ENCODE results near the gene ANKS1B. TPM values are rescaled to one million over a fixed set of nuclear protein-coding genes. Genes with fewer than 3 reads are reported as not detected.

The ANKS1B gene
- polyA plus RNA-seq, 3 donors, result not detected

GRCh38 chr12:99495799-99496198, 488.9 kb downstream of the ANKS1B start:
- no CpG with 5 or more reads among the region's 1 CpG for WGBS (ENCODE audit: insufficient coverage)
- H3K4me2 ChIP-seq (replicated peaks; ENCODE audit: extremely low read depth, low read length, poor library complexity, severe bottlenecking), result no peak overlapping the region
- peaks cover 0 to 5% of the 10 kb centered on the region in 2 donors for H3K9me3 ChIP-seq (replicated peaks in 1 of 2; ENCODE audit: control insufficient read depth in 1 of 2, insufficient read depth in 1 of 2, low read length in 2 of 2)
- no peaks in the 10 kb centered on the region for H3K79me2 ChIP-seq (ENCODE audit: insufficient read depth, low read length)
- Mint-ChIP-seq H3K4me3 (no peak overlapping the region), H3K27ac (no peak overlapping the region), H3K9me3 (peaks cover 0 to 7% (median 2%) of the 10 kb centered on the region in 7 donors), H3K4me1 (no peaks in the 10 kb centered on the region), H3K36me3 (no peaks in the 10 kb centered on the region), H3K27me3 (ENCODE audit: low read depth in 3 of 3) (peaks cover 0 to 2% (median 0%) of the 10 kb centered on the region in 3 donors)
- intact Hi-C loops (cut with micrococcal nuclease), result no loop called here
- no peaks in the 10 kb centered on the region for H4K20me1 ChIP-seq (ENCODE audit: insufficient read depth, low read length)
- H3K27ac ChIP-seq (ENCODE audit: low read depth in 1 of 2, low read length in 2 of 2), result no peak overlapping the region
- H3K27me3 ChIP-seq (ENCODE audit: control insufficient read depth in 2 of 2, insufficient read depth in 2 of 2, low read length in 2 of 2), result no peaks in the 10 kb centered on the region
- H3K9ac ChIP-seq (ENCODE audit: insufficient read depth, low read length, poor library complexity, severe bottlenecking), result no peak overlapping the region
- H3K4me1 ChIP-seq (ENCODE audit: control insufficient read depth in 1 of 2, insufficient read depth in 2 of 2, low read length in 2 of 2), result no peaks in the 10 kb centered on the region
- no peak for TF ChIP-seq CTCF (IDR thresholded peaks at IDR 0.05)
- H3K4me3 ChIP-seq (replicated peaks in 1 of 3; ENCODE audit: low read depth in 2 of 3, low read length in 3 of 3), result no peak overlapping the region
- H2AFZ ChIP-seq (ENCODE audit: insufficient read depth, low read depth, low read length, poor library complexity, severe bottlenecking), result no peak overlapping the region
- H3K36me3 ChIP-seq (replicated peaks in 1 of 2; ENCODE audit: control insufficient read depth in 1 of 2, insufficient read depth in 2 of 2, low read length in 2 of 2), result no peaks in the 10 kb centered on the region
- DNase-seq, result no peak

- Histone ChIP-seq H3K27me3 (ENCODE audit: control insufficient read depth in 2 of 2, insufficient read depth in 2 of 2, low read length in 2 of 2) (no peaks in the 10 kb centered on the region), H3K4me1 (ENCODE audit: control insufficient read depth in 1 of 2, insufficient read depth in 2 of 2, low read length in 2 of 2) (no peaks in the 10 kb centered on the region), H3K36me3 (replicated peaks in 1 of 2; ENCODE audit: control insufficient read depth in 1 of 2, insufficient read depth in 2 of 2, low read length in 2 of 2) (no peaks in the 10 kb centered on the region), H4K20me1 (ENCODE audit: insufficient read depth, low read length) (no peaks in the 10 kb centered on the region), H3K27ac (ENCODE audit: low read depth in 1 of 2, low read length in 2 of 2) (no peak overlapping the region), H2AFZ (ENCODE audit: insufficient read depth, low read depth, low read length, poor library complexity, severe bottlenecking) (no peak overlapping the region), H3K9me3 (replicated peaks in 1 of 2; ENCODE audit: control insufficient read depth in 1 of 2, insufficient read depth in 1 of 2, low read length in 2 of 2) (no peaks in the 10 kb centered on the region), H3K9ac (ENCODE audit: insufficient read depth, low read length, poor library complexity, severe bottlenecking) (no peak overlapping the region), H3K4me2 (replicated peaks; ENCODE audit: extremely low read depth, low read length, poor library complexity, severe bottlenecking) (no peak overlapping the region), H3K4me3 (replicated peaks in 1 of 3; ENCODE audit: low read depth in 2 of 3, low read length in 3 of 3) (no peak overlapping the region), H3K79me2 (ENCODE audit: insufficient read depth, low read length) (no peaks in the 10 kb centered on the region)
- H3K9me3 Mint-ChIP-seq, result peaks cover 0 to 6% (median 1%) of the 10 kb centered on the region in 7 donors
- no peak for DNase-seq
- TF ChIP-seq CTCF (IDR thresholded peaks at IDR 0.05), result no peak
- intact Hi-C loops (cut with micrococcal nuclease), result no loop called here
- peaks cover 0 to 2% (median 0%) of the 10 kb centered on the region in 3 donors for H3K27me3 Mint-ChIP-seq (ENCODE audit: low read depth in 3 of 3)
- no peak overlapping the region for H3K4me3 Mint-ChIP-seq
- no peak overlapping the region for H3K27ac Mint-ChIP-seq
- no peaks in the 10 kb centered on the region for H3K4me1 Mint-ChIP-seq
- WGBS (ENCODE audit: insufficient coverage), result no CpG with 5 or more reads among the region's 1 CpG
- H3K36me3 Mint-ChIP-seq, result no peaks in the 10 kb centered on the region
Measured at GRCh38 chr12:99493197-99493596, 491.5 kb downstream of the ANKS1B start.

Data from CD14-positive monocyte (primary cell).